Naive thymus-derived CD8-positive, alpha-beta T cell (primary cell): ENCODE measurements around the gene RPL12. TPM values are rescaled to one million over a fixed set of nuclear protein-coding genes. Genes with fewer than 3 reads are reported as not detected.

Experiments
- ATAC-seq, 2 donors: fragments of 150-1000 bp; cut with Tn5 transposase in 1 of 2; sonication (Bioruptor Pico), chemical (Tn5 transposase) in 1 of 2; 1 replicate in 1 of 2; 2 replicates in 1 of 2; pipeline ENCODE4 v1.10.0; 2021; ENCODE audit warnings: mild to moderate bottlenecking in 2 of 2, moderate library complexity in 2 of 2
- POLR2A ChIA-PET: fragments of 350-600 bp; sonication (Branson Sonifier 250); formaldehyde crosslinking; loops from one replicate; lab custom pipeline; 2021; ENCODE audit warnings: antibody characterized with exemption; lab: Charles Lee
- DNase-seq, 10 donors: peaks; one replicate each; pipeline versions ENCODE4 v3.0.0 to v3.0.0-alpha.2; 2020 to 2022
- H3K27ac Mint-ChIP-seq, 10 donors: one replicate each; pipeline ENCODE4 v1.8.0; 2020 to 2022; ENCODE audit warnings: mild to moderate bottlenecking in 10 of 10, mixed read lengths in 10 of 10, moderate library complexity in 4 of 10, inconsistent platforms in 1 of 10
- H3K27me3 Mint-ChIP-seq, 5 donors: one replicate each; pipeline ENCODE4 v1.8.0; 2021 to 2022; ENCODE audit warnings: mixed read lengths in 5 of 5
- H3K36me3 Mint-ChIP-seq, 3 donors: one replicate each; pipeline ENCODE4 v1.8.0; 2020 to 2022; ENCODE audit warnings: mixed read lengths in 3 of 3, mild to moderate bottlenecking in 2 of 3, inconsistent platforms in 1 of 3
- H3K4me1 Mint-ChIP-seq, 4 donors: one replicate each; pipeline ENCODE4 v1.8.0; 2021 to 2022; ENCODE audit warnings: mixed read lengths in 4 of 4
- H3K4me3 Mint-ChIP-seq, 10 donors: one replicate each; pipeline ENCODE4 v1.8.0; 2020 to 2022; ENCODE audit warnings: mild to moderate bottlenecking in 10 of 10, mixed read lengths in 10 of 10, moderate library complexity in 6 of 10, inconsistent platforms in 1 of 10
- H3K9me3 Mint-ChIP-seq, 9 donors: one replicate each; pipeline ENCODE4 v1.8.0; 2020 to 2022; ENCODE audit warnings: mixed read lengths in 9 of 9, mild to moderate bottlenecking in 3 of 9, inconsistent platforms in 1 of 9, moderate library complexity in 1 of 9
- polyA plus RNA-seq, 3 donors: library from polyadenylated mRNA; unstranded; fragments of 300-500 nt; fragmentation: Illumina TruSeq; gene quantifications; one replicate each; pipeline ENCODE4 v1.2.3, GENCODE V29; 2021
- total RNA-seq, 8 experiments: library from RNA in 2 of 8; stranded (reverse) in 2 of 8; gene quantifications; one replicate each; pipeline ENCODE4 v1.2.3 and lab custom pipeline; 2021 to 2026

Gene RPL12
- total and polyA plus RNA-seq, 5 experiments from 2014 or later: 1,452 to 2,420 (median 1,731) TPM

GRCh38 chr9:127463911-127464310, 12.7 kb upstream of the RPL12 start:
- Mint-ChIP-seq H3K27me3 (no peaks in the 10 kb centered on the region), H3K27ac (no peak overlapping the region), H3K4me3 (no peak overlapping the region), H3K9me3 (no peaks in the 10 kb centered on the region), H3K4me1 (no peaks in the 10 kb centered on the region), H3K36me3 (peaks cover 0 to 64% (median 26%) of the 10 kb centered on the region in 3 donors)
- ATAC-seq (no peak), DNase-seq (no peak)
- POLR2A ChIA-PET: interaction anchor here (0.6 kb wide), 1 partner anchor 13 kb away, joined by 3 read pairs; the partner anchor contains the start of genes LRSAM1 and RPL12

GRCh38 chr9:127463382-127463781, 12.2 kb upstream of the RPL12 start:
- no peak for ATAC-seq
- Mint-ChIP-seq H3K4me1 (no peaks in the 10 kb centered on the region), H3K9me3 (no peaks in the 10 kb centered on the region), H3K27me3 (no peaks in the 10 kb centered on the region), H3K4me3 (no peak overlapping the region), H3K36me3 (peaks cover 0 to 64% (median 26%) of the 10 kb centered on the region in 3 donors), H3K27ac (no peak overlapping the region)
- POLR2A ChIA-PET: interaction anchor here (2.2 kb wide), 1 partner anchor 12 kb away, joined by 10 read pairs; the partner anchor contains the start of genes LRSAM1 and RPL12
- no peak for DNase-seq

- no peaks in the 10 kb centered on the region for H3K27me3 Mint-ChIP-seq
- H3K36me3 Mint-ChIP-seq: peaks cover 4 to 63% (median 26%) of the 10 kb centered on the region in 3 donors
- POLR2A ChIA-PET: no interaction called here
- no peak overlapping the region for H3K27ac Mint-ChIP-seq
- ATAC-seq: no peak
- no peak for DNase-seq
- H3K4me3 Mint-ChIP-seq: no peak overlapping the region
- H3K4me1 Mint-ChIP-seq: peaks cover 0 to 7% (median 0%) of the 10 kb centered on the region in 4 donors
- H3K9me3 Mint-ChIP-seq: no peaks in the 10 kb centered on the region
Observed at GRCh38 chr9:127458921-127459320, 7.7 kb upstream of the RPL12 start.

- DNase-seq: no peak
- Mint-ChIP-seq H3K27me3 (no peaks in the 10 kb centered on the region), H3K36me3 (peaks cover 4 to 47% (median 17%) of the 10 kb centered on the region in 3 donors), H3K9me3 (no peaks in the 10 kb centered on the region), H3K4me3 (peak overlapping the region in 1 of 10 donors; percentile 10), H3K27ac (peak overlapping the region in 2 of 10 donors; percentile 24 to 30), H3K4me1 (peaks cover 0 to 8% (median 4%) of the 10 kb centered on the region in 4 donors)
- ATAC-seq: no peak
- POLR2A ChIA-PET: no interaction called here
Observed at GRCh38 chr9:127457191-127457878, 6.1 kb upstream of the RPL12 start.

GRCh38 chr9:127455324-127455992, 4.3 kb upstream of the RPL12 start:
- peaks cover 3 to 21% (median 18%) of the 10 kb centered on the region in 4 donors for H3K4me1 Mint-ChIP-seq
- ATAC-seq (no peak), DNase-seq (no peak)
- POLR2A ChIA-PET: interaction anchor here (0.8 kb wide), 1 partner anchor 414 kb away, joined by 4 read pairs; no protein-coding TSS in a partner anchor
- peak overlapping the region in 2 of 10 donors; percentile 7 to 38 for H3K4me3 Mint-ChIP-seq
- H3K27ac Mint-ChIP-seq: no peak overlapping the region
- no peaks in the 10 kb centered on the region for H3K9me3 Mint-ChIP-seq
- H3K36me3 Mint-ChIP-seq: peaks cover 4 to 38% (median 10%) of the 10 kb centered on the region in 3 donors
- H3K27me3 Mint-ChIP-seq: no peaks in the 10 kb centered on the region

GRCh38 chr9:127452691-127453090, 1.5 kb upstream of the RPL12 start:
- Mint-ChIP-seq H3K4me1 (peaks cover 14 to 46% (median 43%) of the 10 kb centered on the region in 4 donors), H3K9me3 (no peaks in the 10 kb centered on the region), H3K27me3 (no peaks in the 10 kb centered on the region), H3K36me3 (peaks cover 4 to 46% (median 17%) of the 10 kb centered on the region in 3 donors), H3K27ac (peak overlapping the region in 5 of 10 donors; percentile 37 to 97 (median 54)), H3K4me3 (peak overlapping the region in 9 of 10 donors; percentile 90 to 98 (median 95))
- DNase-seq (no peak), ATAC-seq (no peak)
- POLR2A ChIA-PET: interaction anchor here (1.6 to 3.4 kb wide), 2 partner anchors 16 to 29 kb away, joined by 5 to 39 read pairs; partner anchors contain the start of gene ZNF79

GRCh38 chr9:127451858-127452656, 851 bp upstream of the RPL12 start:
- no peaks in the 10 kb centered on the region for H3K27me3 Mint-ChIP-seq
- H3K9me3 Mint-ChIP-seq: no peaks in the 10 kb centered on the region
- DNase-seq (peak in 7 of 10 donors; percentile 22 to 36 (median 27)), ATAC-seq (peak in 1 of 2 donors; percentile 4)
- H3K27ac Mint-ChIP-seq: peak overlapping the region; percentile 91 to 98 (median 96)
- peak overlapping the region; percentile 90 to 98 (median 96) for H3K4me3 Mint-ChIP-seq
- peaks cover 14 to 49% (median 44%) of the 10 kb centered on the region in 4 donors for H3K4me1 Mint-ChIP-seq
- POLR2A ChIA-PET: interaction anchor here (0.6 to 3.4 kb wide), 20 partner anchors 8 to 528 kb away, joined by 3 to 39 read pairs (median 6); partner anchors contain the start of genes SLC2A8, TOR2A and ZNF79
- H3K36me3 Mint-ChIP-seq: peaks cover 4 to 46% (median 15%) of the 10 kb centered on the region in 3 donors

GRCh38 chr9:127451608-127451857, 327 bp upstream of the RPL12 start:
- Mint-ChIP-seq H3K4me3 (peak overlapping the region; percentile 90 to 98 (median 96)), H3K27ac (peak overlapping the region; percentile 91 to 98 (median 96)), H3K27me3 (no peaks in the 10 kb centered on the region), H3K4me1 (peaks cover 14 to 49% (median 44%) of the 10 kb centered on the region in 4 donors), H3K9me3 (no peaks in the 10 kb centered on the region), H3K36me3 (peaks cover 4 to 47% (median 15%) of the 10 kb centered on the region in 3 donors)
- POLR2A ChIA-PET: interaction anchor here (0.6 to 3.4 kb wide), 25 partner anchors 9 to 528 kb away, joined by 3 to 39 read pairs (median 5); partner anchors contain the start of genes SLC2A8, TOR2A and ZNF79
- no peak for ATAC-seq
- DNase-seq: no peak

- peak overlapping the region; percentile 90 to 98 (median 96) for H3K4me3 Mint-ChIP-seq
- DNase-seq: peak in 1 of 10 donors; percentile 15
- peak overlapping the region; percentile 91 to 98 (median 96) for H3K27ac Mint-ChIP-seq
- H3K4me1 Mint-ChIP-seq: peaks cover 14 to 54% (median 40%) of the 10 kb centered on the region in 4 donors
- POLR2A ChIA-PET: interaction anchor here (0.7 to 3.4 kb wide), 24 partner anchors 8 to 768 kb away, joined by 3 to 39 read pairs (median 6); partner anchors contain the start of genes SLC2A8, TOR2A and ZNF79
- H3K9me3 Mint-ChIP-seq: no peaks in the 10 kb centered on the region
- peaks cover 0 to 53% (median 11%) of the 10 kb centered on the region in 3 donors for H3K36me3 Mint-ChIP-seq
- no peaks in the 10 kb centered on the region for H3K27me3 Mint-ChIP-seq
- ATAC-seq: peak; percentile 8 to 10
Observed at GRCh38 chr9:127450243-127450760, 904 bp downstream of the RPL12 start.

GRCh38 chr9:127449332-127449966, 1.8 kb downstream of the RPL12 start:
- H3K4me3 Mint-ChIP-seq: peak overlapping the region; percentile 90 to 98 (median 96)
- peak overlapping the region; percentile 91 to 98 (median 96) for H3K27ac Mint-ChIP-seq
- ATAC-seq (no peak), DNase-seq (no peak)
- no peaks in the 10 kb centered on the region for H3K27me3 Mint-ChIP-seq
- H3K9me3 Mint-ChIP-seq: no peaks in the 10 kb centered on the region
- H3K36me3 Mint-ChIP-seq: peaks cover 0 to 62% (median 19%) of the 10 kb centered on the region in 3 donors
- peaks cover 14 to 54% (median 41%) of the 10 kb centered on the region in 4 donors for H3K4me1 Mint-ChIP-seq
- POLR2A ChIA-PET: interaction anchor here (0.5 to 3.4 kb wide), 7 partner anchors 7 to 726 kb away, joined by 3 to 39 read pairs (median 6); partner anchors contain the start of gene ZNF79
